SK-N-SH treated with all-trans-retinoic acid at 6 μM for 48 hours (cell line): ENCODE measurements around the gene UFD1.

Experiments used
- ARNTL ChIP-seq: fragments of 450-650 bp; formaldehyde crosslinking; IDR thresholded peaks from 2 replicates; pipeline ENCODE4 v1.5.0; 2020; ENCODE audit warnings: low read depth, mild to moderate bottlenecking, moderate library complexity, borderline replicate concordance
- CSRNP3 ChIP-seq: fragments of 250-450 bp; sonication (Bioruptor Pico); IDR thresholded peaks from 2 replicates; pipeline ENCODE4 v1.5.1; 2021; ENCODE audit warnings: mild to moderate bottlenecking, moderate library complexity
- GLIS3 ChIP-seq: fragments of 250-450 bp; sonication (Bioruptor Pico); IDR thresholded peaks from 2 replicates; pipeline ENCODE4 v1.5.0; 2020; ENCODE audit warnings: mild to moderate bottlenecking, moderate library complexity
- PPARA ChIP-seq: fragments of 250-450 bp; sonication (Bioruptor Pico); IDR thresholded peaks from 2 replicates; pipeline ENCODE4 v1.5.0; 2020; ENCODE audit warnings: mild to moderate bottlenecking, borderline replicate concordance
- TCF4 ChIP-seq: fragments of 250-450 bp; sonication (Bioruptor Pico); IDR thresholded peaks from 2 replicates; pipeline ENCODE4 v1.8.0; 2021; ENCODE audit warnings: mild to moderate bottlenecking, moderate library complexity, borderline replicate concordance
- ZC3H10 ChIP-seq: fragments of 250-450 bp; sonication (Bioruptor Pico); IDR thresholded peaks from 2 replicates; pipeline ENCODE4 v1.5.1; 2021; ENCODE audit warnings: mild to moderate bottlenecking, moderate library complexity
- ZNF8 ChIP-seq: fragments of 450-650 bp; formaldehyde crosslinking; IDR thresholded peaks from 2 replicates; pipeline ENCODE4 v1.5.0; 2020; ENCODE audit warnings: mild to moderate bottlenecking, moderate library complexity

- TF ChIP-seq TCF4, result no peak
- no peak for TF ChIP-seq ZC3H10 (CRISPR knock-in tag)
- no peak for TF ChIP-seq CSRNP3 (CRISPR knock-in tag)
- TF ChIP-seq GLIS3 (CRISPR knock-in tag), result no peak
- no peak for TF ChIP-seq PPARA (CRISPR knock-in tag)
- no peak for TF ChIP-seq ZNF8
- no peak for TF ChIP-seq ARNTL (CRISPR knock-in tag)
Measured at GRCh38 chr22:19499236-19499879, 20.4 kb upstream of the UFD1 start.
